GM19025 (cell line): ENCODE measurements around the gene LRRC55.

Experiments
- ATAC-seq: cut with Tn5 transposase; IDR thresholded peaks from one replicate; pipeline ENCODE4 v1.9.1; 2021; ENCODE audit warnings: mild to moderate bottlenecking, low read depth, moderate library complexity; ENCODE audit not compliant: unreplicated experiment

The LRRC55 gene

DNA sequence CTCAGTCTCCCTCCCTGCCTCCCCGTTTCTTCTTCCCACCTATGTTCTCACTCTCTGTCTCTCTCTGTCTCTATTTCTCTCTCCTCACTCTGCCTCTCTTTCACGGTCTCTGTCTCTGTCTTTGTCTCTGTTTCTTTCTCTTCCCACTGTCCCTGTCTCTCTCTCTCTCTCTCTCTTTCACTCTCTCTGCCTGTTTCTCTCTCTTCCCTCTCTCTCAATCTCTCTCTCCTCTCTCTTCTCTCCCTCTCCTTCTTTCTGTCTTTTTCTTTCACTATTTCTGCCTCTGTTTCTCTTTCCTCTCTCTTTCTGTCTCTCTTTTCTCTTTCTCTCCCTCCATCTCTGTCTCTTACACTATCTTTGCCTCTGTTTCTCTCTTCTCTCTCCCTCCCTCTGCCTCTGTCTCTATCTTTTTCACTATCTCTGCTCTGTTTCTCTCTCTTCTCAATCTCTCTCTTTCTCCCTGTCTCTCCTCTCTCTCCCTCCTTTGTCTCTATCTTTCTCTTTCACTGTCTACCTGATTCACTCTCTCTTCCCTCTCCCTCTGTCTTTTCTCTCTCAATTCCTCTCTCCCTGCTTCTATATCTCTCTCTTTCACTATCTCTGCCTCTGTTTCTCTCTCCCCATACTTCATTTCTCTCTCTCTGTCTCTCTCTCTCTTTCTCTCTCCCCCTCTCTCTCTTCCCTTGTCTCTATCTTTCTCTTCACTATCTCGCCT is 49.9 kb downstream of the LRRC55 start:
- no peak for ATAC-seq

DNA sequence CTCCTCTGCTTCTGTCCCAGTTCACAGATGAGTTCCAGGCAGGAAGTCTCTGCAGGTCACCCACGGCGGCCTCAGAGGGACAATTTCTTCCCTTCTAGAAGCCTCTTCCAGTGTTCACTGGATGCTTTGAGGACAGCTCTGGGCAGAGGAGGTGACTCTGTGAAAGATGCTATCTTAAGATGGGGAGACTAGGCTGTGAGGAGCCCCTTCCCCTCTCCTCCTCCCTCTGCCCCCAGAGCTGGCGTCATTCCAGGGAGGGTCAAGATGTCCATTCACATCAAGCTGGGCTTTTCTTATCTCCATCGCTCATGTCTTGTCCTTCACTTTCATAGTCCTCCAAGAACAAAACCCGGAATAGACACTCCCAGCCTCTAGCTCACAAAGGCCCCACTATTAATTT is 51.9 kb downstream of the LRRC55 start:
- no peak for ATAC-seq

DNA sequence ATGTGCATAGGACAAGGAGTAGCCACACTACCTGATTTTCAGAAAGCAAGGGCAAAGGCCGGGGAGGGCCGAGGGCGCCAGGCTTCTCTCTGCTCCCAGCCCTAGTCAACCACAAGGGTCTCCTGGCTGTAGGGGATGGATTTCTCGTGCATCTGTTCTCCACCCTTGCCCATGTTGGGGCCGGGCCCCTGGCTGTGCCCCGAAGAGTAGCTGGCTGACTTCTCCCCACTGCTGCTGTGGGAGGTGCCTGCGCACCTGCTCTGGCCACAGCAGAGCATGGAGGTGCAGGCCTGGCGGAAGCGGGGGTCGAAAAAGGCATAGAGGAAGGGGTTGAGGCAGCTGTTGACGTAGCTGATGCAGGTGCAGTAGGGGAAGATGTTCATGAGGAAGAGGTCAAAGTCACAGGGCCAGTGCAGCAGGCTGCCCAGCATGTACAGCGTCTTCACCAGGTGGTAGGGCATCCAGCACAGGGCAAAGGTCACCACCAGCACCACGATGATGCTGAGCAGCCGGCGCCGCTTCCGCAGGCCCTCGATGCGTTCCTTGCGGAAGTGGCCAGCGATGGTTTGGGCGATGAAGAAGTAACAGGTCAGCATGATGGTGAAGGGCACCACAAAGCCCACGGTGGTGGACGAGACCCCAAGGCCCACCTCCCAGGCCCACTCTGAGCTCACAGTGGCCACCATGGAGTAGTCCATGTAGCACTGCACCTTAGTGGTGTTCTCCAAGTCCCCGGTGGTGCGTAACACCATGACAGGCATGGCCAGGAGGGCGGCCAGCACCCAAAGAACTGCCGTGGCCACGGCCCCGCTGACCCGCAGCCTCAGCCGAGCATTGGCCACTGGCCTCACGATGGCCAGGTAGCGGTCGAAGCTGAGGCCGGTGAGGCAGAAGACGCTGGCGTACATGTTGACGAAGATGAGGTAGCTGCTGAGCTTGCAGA is 54.3 kb downstream of the LRRC55 start:
- no peak for ATAC-seq

DNA sequence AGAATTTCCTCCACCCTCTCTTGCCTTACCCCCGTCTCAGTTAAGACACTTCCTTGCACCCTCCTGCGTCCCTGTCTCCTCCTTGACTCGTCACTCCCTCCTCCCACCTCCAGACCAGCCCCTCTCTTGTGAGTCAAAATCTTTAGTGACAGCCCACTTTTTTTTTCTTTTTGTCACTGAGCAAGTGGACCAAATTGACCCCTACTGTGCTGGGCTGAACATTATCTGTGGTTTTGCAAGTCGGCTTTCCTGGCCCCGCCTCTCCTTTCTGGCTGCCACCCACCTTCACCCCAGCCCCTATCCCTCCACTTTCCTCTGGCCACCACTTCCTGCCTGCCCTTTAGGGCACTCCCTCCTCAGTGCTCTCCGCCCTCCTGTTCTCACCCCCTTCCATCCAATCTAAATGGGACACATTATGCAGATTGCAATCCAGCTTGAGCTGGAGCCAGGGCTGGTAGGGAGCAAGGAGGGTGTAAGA is 55.5 kb downstream of the LRRC55 start, which contains the start of gene APLNR:
Gene APLNR, minus strand, starts transcription at position 47 of the 478 bp plus-strand sequence. CDS start 246 bp downstream, outside the sequence.
- no peak for ATAC-seq

DNA sequence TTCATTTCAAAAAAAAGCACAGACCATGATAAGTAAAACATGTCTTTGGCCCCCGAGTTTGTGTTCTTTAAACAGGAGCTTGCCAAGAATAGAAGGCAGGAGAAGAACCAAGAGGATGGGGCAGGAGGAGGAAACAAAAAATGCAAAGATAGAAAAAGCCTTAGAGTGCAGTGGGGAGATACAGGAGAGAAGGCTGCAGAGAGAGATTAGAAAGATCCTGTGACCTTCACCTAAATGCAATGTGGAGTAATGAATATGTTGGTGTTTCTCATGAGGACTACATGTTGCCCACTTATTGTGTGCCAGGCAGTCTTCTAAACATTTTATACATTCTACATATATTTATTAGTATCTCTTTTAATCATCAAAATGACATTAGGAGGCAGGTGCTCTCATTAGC is 57.6 kb downstream of the LRRC55 start:
- ATAC-seq, result no peak

DNA sequence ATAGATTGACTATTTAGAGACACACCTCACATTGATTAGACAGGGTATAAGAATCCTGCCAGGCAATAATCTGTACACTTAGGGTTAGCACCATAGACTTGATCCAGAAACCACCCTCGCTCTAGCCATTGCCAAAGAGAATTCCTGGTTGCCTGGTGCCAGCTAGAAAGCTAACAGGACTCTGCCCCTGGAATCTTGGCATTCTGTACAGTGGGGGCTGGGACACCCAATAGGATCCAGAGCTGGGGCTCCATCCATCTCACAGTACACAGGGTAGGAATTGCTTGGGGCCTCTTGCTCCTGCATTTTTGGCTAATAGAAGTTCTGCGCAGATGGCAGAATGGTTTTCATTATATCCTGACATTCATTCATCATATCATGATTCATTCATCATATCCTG is 58.3 kb downstream of the LRRC55 start:
- no peak for ATAC-seq

DNA sequence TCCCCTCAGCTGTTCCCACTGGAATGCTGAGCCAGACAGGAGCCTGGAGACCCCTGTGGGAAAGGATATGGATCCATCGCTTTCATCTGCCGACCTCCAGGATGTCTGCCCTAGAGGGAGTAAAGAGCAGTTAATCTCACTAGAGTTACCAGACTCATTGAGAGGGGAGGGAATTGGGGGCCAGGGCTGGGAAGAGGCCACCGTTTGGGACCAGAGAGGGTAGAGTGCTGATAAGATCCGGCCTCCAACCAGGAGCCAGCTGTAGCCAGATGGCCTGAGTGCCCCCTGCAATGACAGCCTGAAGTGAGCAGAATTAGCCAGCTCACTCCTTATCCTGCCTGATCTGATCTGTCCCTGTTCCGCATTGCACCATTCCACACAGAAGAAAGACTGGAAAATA is 59.0 kb downstream of the LRRC55 start:
- ATAC-seq, result no peak
